ENCODE measurements around the gene CCDC33. TPM values are rescaled to one million over a fixed set of nuclear protein-coding genes. Genes with fewer than 3 reads are reported as not detected.

The CCDC33 gene
- total RNA-seq, 1 experiment from 2014 or later, result 0.77 TPM

DNA sequence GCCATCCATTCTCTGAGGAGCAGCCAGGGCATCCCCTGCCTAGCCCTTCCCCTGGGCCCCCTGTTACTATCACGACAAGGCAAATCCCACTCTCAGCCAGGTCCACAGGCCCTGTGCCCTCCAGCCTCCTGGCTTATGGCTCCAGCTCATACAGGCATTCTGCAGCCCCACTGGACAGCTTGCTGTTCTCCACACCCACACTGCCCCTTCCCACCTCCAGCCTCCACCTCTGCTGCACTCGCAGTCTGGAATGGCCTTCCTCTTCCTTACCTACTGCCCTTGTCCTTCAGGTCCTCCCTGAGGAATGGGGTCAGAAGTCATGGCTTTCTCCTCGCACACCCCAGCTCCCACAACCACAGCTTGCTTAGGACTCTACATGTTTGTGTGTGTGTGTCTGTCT, 40.4 kb downstream of the CCDC33 start:
- CTCF ChIA-PET, result no interaction called here
- H3K36me3 ChIP-seq (ENCODE audit: low read depth, low read length), result no peaks in the 10 kb centered on the region
- intact Hi-C loops (cut with micrococcal nuclease), result no loop called here

DNA sequence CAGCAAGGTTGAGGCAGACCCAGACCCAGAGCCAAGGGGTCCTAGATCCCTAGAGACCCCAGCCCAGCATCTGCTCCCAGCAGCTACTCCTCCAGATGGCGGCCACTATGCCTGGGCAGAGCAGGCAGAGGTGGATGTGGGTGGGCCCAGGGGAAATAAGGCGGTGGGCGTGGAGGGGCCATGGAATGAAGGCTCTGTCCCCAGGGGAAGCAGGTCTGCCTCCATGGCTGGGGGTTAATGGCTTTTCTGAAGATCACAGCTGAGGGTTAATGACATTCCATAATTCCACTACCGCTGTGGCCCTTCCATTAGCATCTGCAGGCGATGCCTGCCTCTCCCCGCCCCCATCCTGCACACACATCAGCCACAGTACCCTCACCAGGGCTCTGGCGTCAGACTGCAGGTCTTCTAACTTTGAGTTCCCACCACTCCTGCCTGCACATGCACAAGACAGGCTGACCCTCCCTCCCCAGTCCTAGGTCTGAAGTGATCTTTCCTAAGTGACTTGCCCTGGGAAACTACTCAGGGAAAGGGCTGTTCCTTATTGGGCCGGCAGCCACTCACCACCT, 41.2 kb downstream of the CCDC33 start:
- H3K9ac ChIP-seq (ENCODE audit: low read length), result no peak overlapping the region
- no peaks in the 10 kb centered on the region for H3K9me2 ChIP-seq (replicated peaks; ENCODE audit: low read length)
- no peaks in the 10 kb centered on the region; the same call in 1 of the 2 replicates for H3K4me1 ChIP-seq (ENCODE audit: insufficient read depth, low read length)
- DNase-seq, result no peak
- no peaks in the 10 kb centered on the region for H3F3A ChIP-seq (ENCODE audit: low read length, unreplicated experiment)
- intact Hi-C loops (cut with micrococcal nuclease), result no loop called here
- no TSS peak for BruUV-seq (replicated peaks)
- ChIA-PET POLR2A (ENCODE audit: unreplicated experiment) (no interaction called here), CTCF (no interaction called here)
- no peak overlapping the region for H3K27ac ChIP-seq (ENCODE audit: low read length)
- H3K9me3 ChIP-seq (ENCODE audit: low read length), result no peaks in the 10 kb centered on the region
- H3K4me3 ChIP-seq (ENCODE audit: low read length), result no peak overlapping the region
- no peak overlapping the region for H2AFZ ChIP-seq (ENCODE audit: low read length)
- H3K36me3 ChIP-seq (ENCODE audit: low read depth, low read length), result no peaks in the 10 kb centered on the region
- H3K79me2 ChIP-seq (ENCODE audit: low read length), result no peaks in the 10 kb centered on the region
- TF ChIP-seq EZH2phosphoT487 (IDR thresholded peaks at IDR 0.05; ENCODE audit: borderline replicate concordance, low read length) (no peak), CTCF (conservative IDR thresholded peaks at IDR 0.05; ENCODE audit: low read depth, low read length) (no peak), EZH2 (IDR thresholded peaks at IDR 0.05; ENCODE audit: low read length, unreplicated experiment) (no peak)
- ATAC-seq, result no peak
- no peaks in the 10 kb centered on the region for H4K20me1 ChIP-seq (ENCODE audit: low read length)
- peaks cover 24% of the 10 kb centered on the region for H3K27me3 ChIP-seq (ENCODE audit: low read length)
- no peak overlapping the region for H3K4me2 ChIP-seq (ENCODE audit: low read length)

More for the DNA sequence above, 40.4 kb downstream of the CCDC33 start:
- Histone ChIP-seq H3K4me3 (ENCODE audit: low read length) (no peak overlapping the region), H3F3A (ENCODE audit: low read length, unreplicated experiment) (no peaks in the 10 kb centered on the region), H3K27ac (ENCODE audit: low read length) (no peak overlapping the region), H3K79me2 (ENCODE audit: low read length) (no peaks in the 10 kb centered on the region), H4K20me1 (ENCODE audit: low read length) (no peaks in the 10 kb centered on the region), H3K4me1 (ENCODE audit: insufficient read depth, low read length) (no peaks in the 10 kb centered on the region; the same call in 1 of the 2 replicates), H3K9me2 (replicated peaks; ENCODE audit: low read length) (no peaks in the 10 kb centered on the region), H3K9ac (ENCODE audit: low read length) (no peak overlapping the region), H3K9me3 (ENCODE audit: low read length) (no peaks in the 10 kb centered on the region), H3K27me3 (ENCODE audit: low read length) (peaks cover 17% of the 10 kb centered on the region), H2AFZ (ENCODE audit: low read length) (no peak overlapping the region), H3K4me2 (ENCODE audit: low read length) (no peak overlapping the region)
- no TSS peak for BruUV-seq (replicated peaks)
- POLR2A ChIA-PET (ENCODE audit: unreplicated experiment), result no interaction called here
- TF ChIP-seq CTCF (conservative IDR thresholded peaks at IDR 0.05; ENCODE audit: low read depth, low read length), result no peak
- TF ChIP-seq EZH2 (IDR thresholded peaks at IDR 0.05; ENCODE audit: low read length, unreplicated experiment), result no peak
- TF ChIP-seq EZH2phosphoT487 (IDR thresholded peaks at IDR 0.05; ENCODE audit: borderline replicate concordance, low read length), result no peak
- DNase-seq, result no peak
- no peak for ATAC-seq

DNA sequence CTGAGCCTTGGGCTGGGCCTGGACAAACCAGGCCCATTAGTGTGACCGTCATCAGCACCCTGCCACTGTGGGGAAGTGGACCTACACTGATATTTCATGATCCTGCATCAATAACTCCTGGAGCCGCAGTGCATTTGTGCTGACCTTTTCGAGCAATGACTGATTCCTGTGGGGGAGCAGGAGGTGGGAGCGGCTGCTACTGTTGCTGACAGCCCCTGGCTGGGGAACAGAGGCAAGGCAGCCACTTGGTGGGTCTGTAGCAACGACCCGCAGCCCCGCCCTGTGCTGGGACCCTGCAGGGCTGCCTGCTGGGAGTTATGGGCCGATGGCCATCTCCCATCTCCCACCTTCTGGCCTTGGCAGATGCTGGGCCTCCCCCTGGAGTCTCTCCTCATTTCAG, 42.1 kb downstream of the CCDC33 start:
- Histone ChIP-seq H3K4me1 (ENCODE audit: insufficient read depth, low read length) (no peaks in the 10 kb centered on the region; the same call in 1 of the 2 replicates), H3K27me3 (ENCODE audit: low read length) (peaks cover 33% of the 10 kb centered on the region), H2AFZ (ENCODE audit: low read length) (no peak overlapping the region), H3K9me2 (replicated peaks; ENCODE audit: low read length) (no peaks in the 10 kb centered on the region), H3K36me3 (ENCODE audit: low read depth, low read length) (no peaks in the 10 kb centered on the region), H3K9ac (ENCODE audit: low read length) (no peak overlapping the region), H4K20me1 (ENCODE audit: low read length) (no peaks in the 10 kb centered on the region), H3K4me3 (ENCODE audit: low read length) (no peak overlapping the region), H3F3A (ENCODE audit: low read length, unreplicated experiment) (no peaks in the 10 kb centered on the region), H3K27ac (ENCODE audit: low read length) (no peak overlapping the region), H3K79me2 (ENCODE audit: low read length) (no peaks in the 10 kb centered on the region), H3K4me2 (ENCODE audit: low read length) (no peak overlapping the region), H3K9me3 (ENCODE audit: low read length) (no peaks in the 10 kb centered on the region)
- DNase-seq (no peak), ATAC-seq (no peak)
- ChIA-PET POLR2A (ENCODE audit: unreplicated experiment) (no interaction called here), CTCF (no interaction called here)
- TF ChIP-seq CTCF (conservative IDR thresholded peaks at IDR 0.05; ENCODE audit: low read depth, low read length) (no peak), EZH2phosphoT487 (IDR thresholded peaks at IDR 0.05; ENCODE audit: borderline replicate concordance, low read length) (no peak), EZH2 (IDR thresholded peaks at IDR 0.05; ENCODE audit: low read length, unreplicated experiment) (no peak)
- intact Hi-C loops (cut with micrococcal nuclease), result no loop called here
- no TSS peak for BruUV-seq (replicated peaks)

All from PC-3 (cell line).